Pancreas (tissue), 10 donors: ENCODE results near the gene SYNJ2. TPM values are rescaled to one million over a fixed set of nuclear protein-coding genes. Genes with fewer than 3 reads are reported as not detected.

ENCODE experiments used
- ATAC-seq, 4 donors: fragments of 200-7000 bp; cut with Tn5 transposase; one replicate each; pipeline versions ENCODE4 v1.8.0 to v1.9.1; 2020; ENCODE audit warnings: mild to moderate bottlenecking in 4 of 4, moderate library complexity in 4 of 4
- DNase-seq, 6 donors: peaks; one replicate each; pipeline ENCODE4 v3.0.0-alpha.2; 2020
- FAIRE-seq: peaks from 2 replicates; lab custom pipeline; 2012; peaks lifted over from hg19 to GRCh38; lab: Jason Lieb, UNC
- H3K27ac ChIP-seq, 4 donors: fragments of 200-600 bp; sonication (generic); 1 replicate in 3 of 4; 2 replicates in 1 of 4; pipeline versions ENCODE4 v1.5.0 to v1.8.0; 2020
- H3K27me3 ChIP-seq, 4 donors: fragments of 200-600 bp; one replicate each; pipeline ENCODE4 v1.8.0; 2021
- H3K36me3 ChIP-seq, 3 donors: fragments of 200-600 bp; sonication (generic) in 1 of 3; one replicate each; pipeline versions ENCODE4 v1.5.0 to v1.8.0; 2020 to 2021
- H3K4me1 ChIP-seq, 3 donors: fragments of 200-600 bp; one replicate each; pipeline ENCODE4 v1.8.0; 2021
- H3K4me3 ChIP-seq, 4 donors: fragments of 200-600 bp; sonication (generic) in 2 of 4; one replicate each; pipeline versions ENCODE4 v1.5.0 to v1.8.0; 2020 to 2021
- H3K9me3 ChIP-seq, 4 donors: fragments of 200-600 bp; one replicate each; pipeline ENCODE4 v1.8.0; 2021
- WGBS, 2 donors: extraction: QIAGEN DNeasy Blood & Tissue Kit; methylation state at CpG; one replicate each; pipeline ENCODE4 v1.1.7; 2013; 5-methylcytosine and 5-hydroxymethylcytosine counted together
- intact Hi-C, 3 donors: fragments of 100-400 bp; cut with DNase I; formaldehyde crosslinking; loops; one replicate each; pipeline versions ENCODE4 v1.11.1 to v1.14.2; 2022
- polyA plus RNA-seq, 2 donors: library from polyadenylated mRNA; stranded (reverse); fragments of 200-250 nt; gene quantifications; one replicate each; pipeline ENCODE4 v1.2.3, GENCODE V29; 2013
- total RNA-seq, 6 donors: library from RNA; stranded (reverse); fragmentation: NEBNext Ultra II Directional in 4 of 6; extraction: Animal tissue kit (Norgen Biotek cat#: 25700) in 4 of 6; gene quantifications; one replicate each; pipeline versions ENCODE4 v1.2.1 to v1.2.4, GENCODE V29; 2021 to 2023
- TF ChIP-seq, protein P1 (sequence below), 4 donors: fragments of 200-600 bp; sonication (generic) in 3 of 4; IDR thresholded peaks; one replicate each; pipeline versions ENCODE4 v1.5.0 to v1.8.0; 2021; ENCODE audit warnings: antibody characterized with exemption in 4 of 4
- donor health status: healthy with polysubstance abuse.
- donor health status: DM: no; HTN: no; CAD: no; lungs with moderate emphysema.
- donor health status: DM: no; HTN: no; CAD: no.
- donor health status: control.
- donor health status: control.
- donor health status: Bipolar disorder and iron deficiency.
- donor health status: DM: yes; HTN: yes; CAD: no.
- donor health status: DM: no; HTN: no; CAD: no.
- donor health status: DM: no; HTN: no; CAD: no.
- donor health status: DM: yes; HTN: yes; CAD: no.

The SYNJ2 gene
- total and polyA plus RNA-seq, 8 donors, result 7.9 to 17.1 (median 9.9) TPM

DNA sequence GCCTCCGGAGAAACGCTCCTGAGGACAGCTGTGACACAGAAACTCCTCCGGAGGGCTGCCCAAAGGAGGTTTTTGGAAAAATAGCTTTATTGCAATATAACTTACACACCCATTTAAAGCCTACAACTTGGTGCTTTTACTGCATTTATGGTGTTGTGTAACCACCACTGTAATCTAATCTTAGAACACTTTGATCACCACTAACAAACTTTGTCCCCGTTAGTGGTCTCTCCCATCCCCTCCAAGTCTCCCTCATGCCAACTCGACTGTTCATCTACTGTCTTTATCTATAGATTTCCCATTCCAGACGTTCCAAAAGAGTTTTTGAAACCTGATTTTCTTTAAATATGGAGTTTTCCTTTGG, 62.8 kb downstream of the SYNJ2 start:
- ATAC-seq, result no peak
- TF ChIP-seq, protein P1, sequence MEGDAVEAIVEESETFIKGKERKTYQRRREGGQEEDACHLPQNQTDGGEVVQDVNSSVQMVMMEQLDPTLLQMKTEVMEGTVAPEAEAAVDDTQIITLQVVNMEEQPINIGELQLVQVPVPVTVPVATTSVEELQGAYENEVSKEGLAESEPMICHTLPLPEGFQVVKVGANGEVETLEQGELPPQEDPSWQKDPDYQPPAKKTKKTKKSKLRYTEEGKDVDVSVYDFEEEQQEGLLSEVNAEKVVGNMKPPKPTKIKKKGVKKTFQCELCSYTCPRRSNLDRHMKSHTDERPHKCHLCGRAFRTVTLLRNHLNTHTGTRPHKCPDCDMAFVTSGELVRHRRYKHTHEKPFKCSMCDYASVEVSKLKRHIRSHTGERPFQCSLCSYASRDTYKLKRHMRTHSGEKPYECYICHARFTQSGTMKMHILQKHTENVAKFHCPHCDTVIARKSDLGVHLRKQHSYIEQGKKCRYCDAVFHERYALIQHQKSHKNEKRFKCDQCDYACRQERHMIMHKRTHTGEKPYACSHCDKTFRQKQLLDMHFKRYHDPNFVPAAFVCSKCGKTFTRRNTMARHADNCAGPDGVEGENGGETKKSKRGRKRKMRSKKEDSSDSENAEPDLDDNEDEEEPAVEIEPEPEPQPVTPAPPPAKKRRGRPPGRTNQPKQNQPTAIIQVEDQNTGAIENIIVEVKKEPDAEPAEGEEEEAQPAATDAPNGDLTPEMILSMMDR (IDR thresholded peaks at IDR 0.05), result no peak

DNA sequence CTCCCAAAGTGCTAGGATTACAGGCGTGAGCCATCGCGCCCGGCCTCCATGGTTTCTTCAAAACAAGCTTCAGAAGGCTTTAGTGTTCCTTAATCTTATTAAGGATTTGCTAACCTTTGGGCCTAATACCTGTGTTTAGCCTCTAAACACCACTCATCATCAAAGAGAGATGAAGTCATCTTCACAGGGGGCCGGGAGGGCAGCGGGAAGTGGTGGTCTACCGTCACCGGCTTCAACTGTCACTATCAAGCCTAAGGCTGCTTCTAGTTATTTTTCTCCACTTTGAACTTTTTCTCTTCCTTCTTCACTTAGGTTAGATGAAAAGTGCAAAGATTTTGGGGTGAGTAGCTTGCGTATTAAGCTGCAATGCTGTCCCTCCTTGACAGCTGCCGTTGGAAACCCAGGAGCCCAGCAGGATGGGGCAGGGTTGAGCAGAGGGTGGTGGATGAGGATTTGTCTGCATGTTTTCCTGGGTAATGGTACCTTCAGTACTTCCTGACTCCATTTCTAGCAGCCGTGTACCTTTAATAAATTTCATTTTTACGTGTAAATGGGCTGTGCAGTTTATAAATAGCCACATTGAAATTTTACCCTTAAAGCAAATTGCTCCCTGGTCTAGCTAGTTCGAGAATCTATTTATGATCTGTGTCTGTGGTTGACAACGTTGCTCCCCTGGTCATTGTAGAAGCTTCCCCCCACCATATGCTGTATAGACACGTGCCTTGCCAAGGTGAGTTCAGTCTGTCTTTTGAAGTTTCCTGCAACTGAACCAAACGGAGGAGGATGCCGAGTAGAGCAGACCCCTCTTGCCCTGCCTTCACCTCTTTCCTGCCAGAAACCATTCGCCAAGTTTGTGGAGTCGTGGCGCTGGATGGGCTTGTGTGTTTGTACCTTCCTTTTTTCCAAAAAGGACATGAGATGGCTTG, 64.8 kb downstream of the SYNJ2 start:
- no peaks in the 10 kb centered on the region for H3K4me1 ChIP-seq

More for the DNA sequence above, 62.8 kb downstream of the SYNJ2 start:
- no peak overlapping the region for H3K27ac ChIP-seq
- no peaks in the 10 kb centered on the region for H3K9me3 ChIP-seq
- H3K4me3 ChIP-seq, result no peak overlapping the region
- peaks cover 0 to 15% (median 0%) of the 10 kb centered on the region in 3 donors for H3K4me1 ChIP-seq
- H3K27me3 ChIP-seq, result no peaks in the 10 kb centered on the region
- DNase-seq (no peak), FAIRE-seq (no peak)
- intact Hi-C loops, result no loop called here
- no peaks in the 10 kb centered on the region for H3K36me3 ChIP-seq
- WGBS, 2 donors, result 77 to 84% methylated on average over 6 of the region's 6 CpGs

DNA sequence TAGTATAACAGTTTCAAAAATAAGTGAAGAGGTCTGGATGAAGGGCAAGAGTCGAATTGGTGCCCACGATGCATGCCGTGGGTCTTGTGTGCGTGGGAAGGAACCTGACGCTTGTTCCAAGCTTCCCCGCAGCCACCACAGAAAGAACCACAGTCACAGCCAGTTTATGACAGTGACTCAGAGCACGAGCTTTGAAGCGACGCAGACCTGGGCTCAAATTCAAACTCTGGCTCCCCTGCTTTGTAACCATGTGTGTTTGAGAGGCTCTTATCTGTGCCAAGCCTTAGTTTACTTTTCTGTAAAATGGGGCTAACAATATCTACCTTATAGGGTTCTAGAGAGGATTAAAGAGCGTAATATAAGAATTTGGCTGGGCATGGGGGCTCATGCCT, 65.5 kb downstream of the SYNJ2 start:
- no peaks in the 10 kb centered on the region for H3K9me3 ChIP-seq
- no peaks in the 10 kb centered on the region for H3K27me3 ChIP-seq
- FAIRE-seq, result no peak
- ATAC-seq, result no peak
- TF ChIP-seq, protein P1 (IDR thresholded peaks at IDR 0.05), result no peak
- peak in 1 of 6 donors; percentile 6 for DNase-seq
- WGBS, 2 donors, result 85 to 87% methylated on average over 10 of the region's 10 CpGs
- H3K27ac ChIP-seq, result no peak overlapping the region
- intact Hi-C loops, result no loop called here
- H3K4me3 ChIP-seq, result no peak overlapping the region
- no peaks in the 10 kb centered on the region for H3K36me3 ChIP-seq
- no peaks in the 10 kb centered on the region for H3K4me1 ChIP-seq

More for the DNA sequence above, 64.8 kb downstream of the SYNJ2 start:
- 91 to 93% methylated on average over 20 of the region's 20 CpGs for WGBS, 2 donors
- Histone ChIP-seq H3K36me3 (no peaks in the 10 kb centered on the region), H3K27me3 (no peaks in the 10 kb centered on the region), H3K9me3 (no peaks in the 10 kb centered on the region), H3K4me3 (no peak overlapping the region), H3K27ac (no peak overlapping the region)
- DNase-seq (peak in 2 of 6 donors; percentile 13 to 18), ATAC-seq (no peak), FAIRE-seq (no peak)
- intact Hi-C loops, result no loop called here
- TF ChIP-seq, protein P1 (IDR thresholded peaks at IDR 0.05), result no peak

DNA sequence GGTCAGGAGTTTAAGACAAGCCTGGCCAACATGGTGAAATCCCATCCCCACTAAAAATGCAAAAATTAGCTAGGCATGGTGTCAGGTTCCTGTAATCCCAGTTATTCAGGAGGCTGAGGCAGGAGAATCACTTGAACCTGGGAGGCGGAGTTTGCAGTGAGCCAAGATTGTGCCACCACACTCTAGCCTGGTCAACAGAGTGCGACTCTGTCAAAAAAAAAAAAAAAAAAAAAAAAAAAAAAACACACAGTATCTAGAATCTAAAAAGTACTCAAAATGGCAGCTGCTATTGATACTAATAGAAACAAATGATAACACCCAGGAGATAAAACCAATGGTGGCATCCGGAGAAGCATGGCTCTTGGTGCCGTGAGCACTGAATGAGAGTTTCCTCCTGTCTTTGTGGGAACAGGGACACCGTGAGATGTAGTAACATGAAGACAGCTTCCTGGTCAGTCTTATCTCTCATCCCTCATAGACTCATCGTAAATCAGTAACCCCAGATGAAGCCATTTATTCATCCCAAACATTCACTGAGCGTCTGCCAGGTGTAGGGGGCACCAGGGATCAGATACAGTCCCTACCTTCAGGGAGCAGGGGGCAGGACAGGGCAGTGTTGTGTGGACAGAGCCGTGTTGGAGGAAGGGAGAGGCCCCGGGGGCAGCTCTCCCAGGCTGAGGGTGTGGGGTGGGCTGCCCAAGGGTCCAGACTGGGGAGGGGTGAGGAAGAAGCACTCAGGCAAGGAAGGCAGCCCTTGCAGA, 66.1 kb downstream of the SYNJ2 start:
- Histone ChIP-seq H3K4me3 (no peak overlapping the region), H3K4me1 (no peaks in the 10 kb centered on the region), H3K27ac (no peak overlapping the region), H3K27me3 (no peaks in the 10 kb centered on the region), H3K9me3 (no peaks in the 10 kb centered on the region), H3K36me3 (no peaks in the 10 kb centered on the region)
- FAIRE-seq (no peak), DNase-seq (peak in 2 of 6 donors; percentile 22 to 42), ATAC-seq (peak in 1 of 4 donors; percentile 18)
- intact Hi-C loops, result no loop called here
- TF ChIP-seq, protein P1 (IDR thresholded peaks at IDR 0.05), result no peak
- 76 to 77% methylated on average over 9 of the region's 9 CpGs for WGBS, 2 donors
